ENCODE data around the gene ASAP2. TPM values are rescaled to one million over a fixed set of nuclear protein-coding genes. Genes with fewer than 3 reads are reported as not detected.

ASAP2 gene
- polyA plus RNA-seq, 1 donor (not counting 4 experiments of a cell fraction or from before 2014, with no cell fraction given), result 54.2 TPM

GRCh38 chr2:9311488-9311887 lies 104.9 kb downstream of the ASAP2 start:
- no peaks in the 10 kb centered on the region for H4K20me1 ChIP-seq (ENCODE audit: control insufficient read depth, extremely low read depth, insufficient read depth, low read length)
- no peaks in the 10 kb centered on the region for H3K9me3 ChIP-seq (ENCODE audit: control insufficient read depth, low read depth, low read length)
- peaks cover 67% of the 10 kb centered on the region for H3K79me2 ChIP-seq (ENCODE audit: control insufficient read depth, insufficient read depth, low read length)
- FAIRE-seq (no peak), DNase-seq (ENCODE audit: low read depth, low spot score) (no peak)
- peak overlapping the region; percentile 72 for H3K4me2 ChIP-seq (ENCODE audit: control insufficient read depth, extremely low read depth, insufficient read depth, low read depth, low read length)
- H3K9ac ChIP-seq (ENCODE audit: control insufficient read depth, extremely low read depth, insufficient read depth, low read length), result peak overlapping the region; percentile 77
- H3K27me3 ChIP-seq (ENCODE audit: control insufficient read depth, extremely low read depth, insufficient read depth, low read length), result no peaks in the 10 kb centered on the region
- dilution Hi-C loops (cut with MboI; ENCODE audit: extremely low pct_ligation_motif_present, low sequenced_read_pairs), result no loop called here
- no peak overlapping the region for H3K4me3 ChIP-seq (ENCODE audit: control insufficient read depth in 2 of 3, extremely low read depth in 1 of 3, insufficient read depth in 2 of 3, low read depth in 1 of 3, low read length in 3 of 3)
- peak overlapping the region; percentile 95 for H3K27ac ChIP-seq (ENCODE audit: control insufficient read depth, insufficient read depth, low read length)
- TF ChIP-seq EZH2 (IDR thresholded peaks at IDR 0.05; ENCODE audit: low read length), result no peak
- TF ChIP-seq, protein P1, sequence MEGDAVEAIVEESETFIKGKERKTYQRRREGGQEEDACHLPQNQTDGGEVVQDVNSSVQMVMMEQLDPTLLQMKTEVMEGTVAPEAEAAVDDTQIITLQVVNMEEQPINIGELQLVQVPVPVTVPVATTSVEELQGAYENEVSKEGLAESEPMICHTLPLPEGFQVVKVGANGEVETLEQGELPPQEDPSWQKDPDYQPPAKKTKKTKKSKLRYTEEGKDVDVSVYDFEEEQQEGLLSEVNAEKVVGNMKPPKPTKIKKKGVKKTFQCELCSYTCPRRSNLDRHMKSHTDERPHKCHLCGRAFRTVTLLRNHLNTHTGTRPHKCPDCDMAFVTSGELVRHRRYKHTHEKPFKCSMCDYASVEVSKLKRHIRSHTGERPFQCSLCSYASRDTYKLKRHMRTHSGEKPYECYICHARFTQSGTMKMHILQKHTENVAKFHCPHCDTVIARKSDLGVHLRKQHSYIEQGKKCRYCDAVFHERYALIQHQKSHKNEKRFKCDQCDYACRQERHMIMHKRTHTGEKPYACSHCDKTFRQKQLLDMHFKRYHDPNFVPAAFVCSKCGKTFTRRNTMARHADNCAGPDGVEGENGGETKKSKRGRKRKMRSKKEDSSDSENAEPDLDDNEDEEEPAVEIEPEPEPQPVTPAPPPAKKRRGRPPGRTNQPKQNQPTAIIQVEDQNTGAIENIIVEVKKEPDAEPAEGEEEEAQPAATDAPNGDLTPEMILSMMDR (optimal IDR thresholded peaks at IDR 0.05 in 1 of 3, IDR thresholded peaks at IDR 0.05 in 1 of 3, conservative IDR thresholded peaks at IDR 0.05 in 1 of 3; ENCODE audit: extremely low read depth in 1 of 3, insufficient read depth in 2 of 3, low read length in 3 of 3), result no peak
- no peak overlapping the region for H2AFZ ChIP-seq (ENCODE audit: control insufficient read depth, low read length)
- H3K36me3 ChIP-seq (ENCODE audit: control insufficient read depth in 2 of 2, extremely low read depth in 1 of 2, insufficient read depth in 2 of 2, low read length in 2 of 2), result peaks cover 2 to 22% of the 10 kb centered on the region in 2 experiments
- H3K4me1 ChIP-seq (ENCODE audit: control insufficient read depth, extremely low read depth, insufficient read depth, low read length), result peaks cover 69% of the 10 kb centered on the region
- H3K9me1 ChIP-seq (ENCODE audit: control insufficient read depth, extremely low read depth, insufficient read depth, low read length), result peaks cover 3% of the 10 kb centered on the region

DNA sequence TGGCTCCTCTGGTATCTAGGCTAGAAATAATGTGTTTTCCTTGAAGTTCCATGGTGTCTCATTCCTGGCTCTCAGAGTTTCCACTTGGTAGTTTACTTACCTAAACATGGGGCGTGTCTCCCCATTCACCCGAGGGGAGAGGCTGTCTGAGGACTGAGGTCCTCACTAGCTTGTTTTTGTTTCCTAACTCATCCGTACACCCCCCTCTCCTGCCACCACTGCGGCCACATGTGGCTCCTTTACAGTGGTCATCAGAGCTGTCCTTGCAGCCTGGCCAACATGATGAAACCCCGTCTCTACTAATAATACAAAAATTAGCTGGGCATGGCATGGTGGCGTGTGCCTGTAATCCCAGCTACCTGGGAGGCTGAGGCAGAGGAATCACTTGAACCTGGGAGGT lies 106.0 kb downstream of the ASAP2 start:
- no peak overlapping the region for H3K4me2 ChIP-seq (ENCODE audit: control insufficient read depth, extremely low read depth, insufficient read depth, low read depth, low read length)
- no peak overlapping the region for H3K9ac ChIP-seq (ENCODE audit: control insufficient read depth, extremely low read depth, insufficient read depth, low read length)
- FAIRE-seq (no peak), DNase-seq (ENCODE audit: low read depth, low spot score) (no peak)
- H3K79me2 ChIP-seq (ENCODE audit: control insufficient read depth, insufficient read depth, low read length), result peaks cover 68% of the 10 kb centered on the region
- H3K27ac ChIP-seq (ENCODE audit: control insufficient read depth, insufficient read depth, low read length), result peak overlapping the region; percentile 95
- TF ChIP-seq EZH2 (IDR thresholded peaks at IDR 0.05; ENCODE audit: low read length), result no peak
- TF ChIP-seq, protein P1 (optimal IDR thresholded peaks at IDR 0.05 in 1 of 3, IDR thresholded peaks at IDR 0.05 in 1 of 3, conservative IDR thresholded peaks at IDR 0.05 in 1 of 3; ENCODE audit: extremely low read depth in 1 of 3, insufficient read depth in 2 of 3, low read length in 3 of 3), result no peak
- H3K9me1 ChIP-seq (ENCODE audit: control insufficient read depth, extremely low read depth, insufficient read depth, low read length), result peaks cover 3% of the 10 kb centered on the region
- no peaks in the 10 kb centered on the region for H3K9me3 ChIP-seq (ENCODE audit: control insufficient read depth, low read depth, low read length)
- H3K36me3 ChIP-seq (ENCODE audit: control insufficient read depth in 2 of 2, extremely low read depth in 1 of 2, insufficient read depth in 2 of 2, low read length in 2 of 2), result peaks cover 2 to 26% of the 10 kb centered on the region in 2 experiments
- no peaks in the 10 kb centered on the region for H4K20me1 ChIP-seq (ENCODE audit: control insufficient read depth, extremely low read depth, insufficient read depth, low read length)
- H3K4me3 ChIP-seq (ENCODE audit: control insufficient read depth in 2 of 3, extremely low read depth in 1 of 3, insufficient read depth in 2 of 3, low read depth in 1 of 3, low read length in 3 of 3), result no peak overlapping the region
- no peaks in the 10 kb centered on the region for H3K27me3 ChIP-seq (ENCODE audit: control insufficient read depth, extremely low read depth, insufficient read depth, low read length)
- H3K4me1 ChIP-seq (ENCODE audit: control insufficient read depth, extremely low read depth, insufficient read depth, low read length), result peaks cover 65% of the 10 kb centered on the region
- dilution Hi-C loops (cut with MboI; ENCODE audit: extremely low pct_ligation_motif_present, low sequenced_read_pairs), result no loop called here
- no peak overlapping the region for H2AFZ ChIP-seq (ENCODE audit: control insufficient read depth, low read length)
